Keratinocyte (primary cell): Measurements from ENCODE around the gene NCOA6. TPM values are rescaled to one million over a fixed set of nuclear protein-coding genes. Genes with fewer than 3 reads are reported as not detected.

Experiments used
- DNase-seq: peaks from one replicate; pipeline ENCODE4 v3.0.0-alpha.2; 2011; ENCODE audit warnings: low read depth, missing footprints, low spot score
- FAIRE-seq: peaks from 2 replicates; lab custom pipeline; 2011; peaks lifted over from hg19 to GRCh38; lab: Jason Lieb, UNC
- H2AFZ ChIP-seq: 2 replicates; pipeline ENCODE4 v1.6.0; 2012; ENCODE audit warnings: low read length, control low read depth, inconsistent platforms; ENCODE audit not compliant: control insufficient read depth
- H3K27ac ChIP-seq: 2 replicates; pipeline ENCODE4 v1.5.1; 2011; ENCODE audit warnings: low read length; ENCODE audit not compliant: control insufficient read depth, insufficient read depth
- H3K27me3 ChIP-seq: 3 replicates; pipeline ENCODE4 v1.6.0; 2011; ENCODE audit warnings: low read length; ENCODE audit not compliant: control insufficient read depth, insufficient read depth; ENCODE audit errors: extremely low read depth
- H3K36me3 ChIP-seq, 2 experiments: 2 replicates in 1 of 2; 3 replicates in 1 of 2; pipeline ENCODE4 v1.5.1; 2011; ENCODE audit warnings: low read length in 2 of 2, mild to moderate bottlenecking in 1 of 2; ENCODE audit not compliant: control insufficient read depth in 2 of 2, insufficient read depth in 2 of 2; ENCODE audit errors: extremely low read depth in 1 of 2
- H3K4me1 ChIP-seq: 3 replicates; pipeline ENCODE4 v1.5.1; 2011; ENCODE audit warnings: low read length; ENCODE audit not compliant: control insufficient read depth, insufficient read depth; ENCODE audit errors: extremely low read depth
- H3K4me2 ChIP-seq: 3 replicates; pipeline ENCODE4 v1.6.0; 2011; ENCODE audit warnings: low read depth, low read length; ENCODE audit not compliant: control insufficient read depth, insufficient read depth; ENCODE audit errors: extremely low read depth
- H3K4me3 ChIP-seq, 3 experiments: fragments of 200-600 bp in 1 of 3; sonication (generic) in 1 of 3; 2 replicates in 2 of 3; 3 replicates in 1 of 3; pipeline ENCODE4 v1.5.1; 2011 to 2016; ENCODE audit warnings: low read length in 3 of 3, mild to moderate bottlenecking in 3 of 3, control low read depth in 2 of 3, inconsistent platforms in 1 of 3, low read depth in 1 of 3, mixed read lengths in 1 of 3, mixed run types in 1 of 3, moderate library complexity in 1 of 3; ENCODE audit not compliant: control insufficient read depth in 2 of 3, insufficient read depth in 2 of 3; ENCODE audit errors: extremely low read depth in 1 of 3
- H3K79me2 ChIP-seq: 2 replicates; pipeline ENCODE4 v1.6.0; 2012; ENCODE audit warnings: low read length; ENCODE audit not compliant: control insufficient read depth, insufficient read depth
- H3K9ac ChIP-seq: 3 replicates; pipeline ENCODE4 v1.6.0; 2011; ENCODE audit warnings: low read length; ENCODE audit not compliant: control insufficient read depth, insufficient read depth; ENCODE audit errors: extremely low read depth
- H3K9me1 ChIP-seq: 3 replicates; pipeline ENCODE4 v1.6.0; 2011; ENCODE audit warnings: low read length; ENCODE audit not compliant: control insufficient read depth, insufficient read depth; ENCODE audit errors: extremely low read depth
- H3K9me3 ChIP-seq: 2 replicates; pipeline ENCODE4 v1.5.1; 2012; ENCODE audit warnings: low read depth, low read length; ENCODE audit not compliant: control insufficient read depth
- H4K20me1 ChIP-seq: 3 replicates; pipeline ENCODE4 v1.6.0; 2011; ENCODE audit warnings: low read length; ENCODE audit not compliant: control insufficient read depth, insufficient read depth; ENCODE audit errors: extremely low read depth
- EZH2 ChIP-seq: IDR thresholded peaks from one replicate; pipeline ENCODE4 v1.6.1; 2012; ENCODE audit warnings: inconsistent platforms, mild to moderate bottlenecking, low read length, moderate library complexity
- dilution Hi-C: fragments of 300-500 bp; cut with MboI; formaldehyde crosslinking; loops from one replicate; pipeline ENCODE4 v1.7.0; 2020; ENCODE audit warnings: low sequenced_read_pairs; ENCODE audit not compliant: extremely low pct_ligation_motif_present
- polyA plus RNA-seq, 5 experiments: library from polyadenylated mRNA; depleted of rRNA in 3 of 5; stranded (reverse) in 3 of 5; stranded (forward) in 1 of 5; unstranded in 1 of 5; fragments of >200 nt; gene quantifications; 1 replicate in 1 of 5; 2 replicates in 3 of 5; 3 replicates in 1 of 5; pipeline versions ENCODE4 v1.2.1 to v1.2.3, GENCODE V29; 2011 to 2012; ENCODE audit warnings: missing spikeins in 2 of 5, low read depth in 1 of 5, low replicate concordance in 1 of 5
- TF ChIP-seq, protein P1 (sequence below), 3 experiments: IDR thresholded peaks in 1 of 3; conservative IDR thresholded peaks in 1 of 3; optimal IDR thresholded peaks in 1 of 3; 2 replicates in 2 of 3; 3 replicates in 1 of 3; pipeline versions ENCODE3 to v1.5.1; 2011; ENCODE audit warnings: low read length in 3 of 3, mild to moderate bottlenecking in 3 of 3, moderate library complexity in 2 of 3, control low read depth in 1 of 3, inconsistent platforms in 1 of 3; ENCODE audit not compliant: insufficient read depth in 2 of 3; ENCODE audit errors: extremely low read depth in 1 of 3

NCOA6 gene
- polyA plus RNA-seq, 1 donor (not counting 4 experiments of a cell fraction or from before 2014, with no cell fraction given): 13.3 TPM

DNA sequence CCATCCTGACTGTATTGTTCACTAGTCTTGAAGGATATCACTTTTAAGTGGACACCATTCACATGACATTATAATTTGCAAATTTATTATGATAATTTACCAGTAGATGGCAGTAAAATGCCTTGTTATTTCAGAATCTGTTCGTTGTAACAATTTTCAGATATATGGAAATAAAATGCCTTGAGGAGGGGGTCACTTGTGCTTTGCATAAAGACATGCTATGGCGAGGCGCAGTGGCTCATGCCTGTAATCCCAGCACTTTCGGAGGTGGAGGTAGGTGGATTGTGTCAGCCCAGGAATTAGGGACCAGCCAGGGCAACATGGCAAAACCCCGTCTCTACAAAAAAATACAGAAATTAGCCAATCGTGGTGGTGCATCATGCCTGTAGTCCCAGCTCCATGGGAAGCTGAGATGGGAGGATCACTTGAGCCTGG is 9.0 kb upstream of the NCOA6 start:
- dilution Hi-C loops: no loop called here
- no peak overlapping the region for H3K27ac ChIP-seq
- H2AFZ ChIP-seq: peak overlapping the region; percentile 51

DNA sequence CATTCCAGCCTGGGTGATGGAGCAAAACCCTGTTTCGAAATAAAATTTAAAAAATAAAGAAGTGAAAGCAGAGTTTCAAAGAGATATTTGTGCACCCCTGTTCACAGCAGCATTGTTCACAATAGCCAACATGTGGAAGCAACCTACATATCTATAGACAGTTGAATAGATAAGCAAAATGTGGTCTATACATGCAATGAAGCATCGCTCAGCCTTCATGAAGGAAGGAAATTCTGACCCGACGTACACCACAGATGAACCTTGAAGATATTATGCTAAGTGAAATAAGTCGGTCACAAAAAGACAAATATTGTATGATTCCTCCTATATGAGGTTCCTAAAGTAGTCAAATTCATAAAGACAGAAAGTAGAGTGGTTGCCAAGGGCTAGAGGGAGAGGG is 6.5 kb upstream of the NCOA6 start:
- Histone ChIP-seq H3K36me3 (no peaks in the 10 kb centered on the region), H3K9me3 (no peaks in the 10 kb centered on the region), H4K20me1 (no peaks in the 10 kb centered on the region), H3K9ac (no peak overlapping the region), H3K27me3 (no peaks in the 10 kb centered on the region), H3K4me1 (peaks cover 3% of the 10 kb centered on the region), H3K79me2 (no peaks in the 10 kb centered on the region), H3K4me2 (no peak overlapping the region), H3K4me3 (no peak overlapping the region), H3K9me1 (no peaks in the 10 kb centered on the region), H3K27ac (no peak overlapping the region), H2AFZ (no peak overlapping the region)
- TF ChIP-seq, protein P1, sequence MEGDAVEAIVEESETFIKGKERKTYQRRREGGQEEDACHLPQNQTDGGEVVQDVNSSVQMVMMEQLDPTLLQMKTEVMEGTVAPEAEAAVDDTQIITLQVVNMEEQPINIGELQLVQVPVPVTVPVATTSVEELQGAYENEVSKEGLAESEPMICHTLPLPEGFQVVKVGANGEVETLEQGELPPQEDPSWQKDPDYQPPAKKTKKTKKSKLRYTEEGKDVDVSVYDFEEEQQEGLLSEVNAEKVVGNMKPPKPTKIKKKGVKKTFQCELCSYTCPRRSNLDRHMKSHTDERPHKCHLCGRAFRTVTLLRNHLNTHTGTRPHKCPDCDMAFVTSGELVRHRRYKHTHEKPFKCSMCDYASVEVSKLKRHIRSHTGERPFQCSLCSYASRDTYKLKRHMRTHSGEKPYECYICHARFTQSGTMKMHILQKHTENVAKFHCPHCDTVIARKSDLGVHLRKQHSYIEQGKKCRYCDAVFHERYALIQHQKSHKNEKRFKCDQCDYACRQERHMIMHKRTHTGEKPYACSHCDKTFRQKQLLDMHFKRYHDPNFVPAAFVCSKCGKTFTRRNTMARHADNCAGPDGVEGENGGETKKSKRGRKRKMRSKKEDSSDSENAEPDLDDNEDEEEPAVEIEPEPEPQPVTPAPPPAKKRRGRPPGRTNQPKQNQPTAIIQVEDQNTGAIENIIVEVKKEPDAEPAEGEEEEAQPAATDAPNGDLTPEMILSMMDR (optimal IDR thresholded peaks at IDR 0.05 in 1 of 3, IDR thresholded peaks at IDR 0.05 in 1 of 3, conservative IDR thresholded peaks at IDR 0.05 in 1 of 3; ENCODE audit: extremely low read depth in 1 of 3, insufficient read depth in 2 of 3, low read length in 3 of 3): no peak
- TF ChIP-seq EZH2: no peak
- dilution Hi-C loops: no loop called here
- FAIRE-seq: no peak
- no peak for DNase-seq

More for the DNA sequence above, 9.0 kb upstream of the NCOA6 start:
- Histone ChIP-seq H3K79me2 (no peaks in the 10 kb centered on the region), H4K20me1 (no peaks in the 10 kb centered on the region), H3K9ac (no peak overlapping the region), H3K4me1 (peaks cover 3% of the 10 kb centered on the region), H3K36me3 (no peaks in the 10 kb centered on the region), H3K4me2 (peak overlapping the region; percentile 56), H3K4me3 (no peak overlapping the region), H3K27me3 (no peaks in the 10 kb centered on the region), H3K9me1 (no peaks in the 10 kb centered on the region), H3K9me3 (no peaks in the 10 kb centered on the region)
- FAIRE-seq (no peak), DNase-seq (no peak)
- no peak for TF ChIP-seq EZH2
- TF ChIP-seq, protein P1 (optimal IDR thresholded peaks at IDR 0.05 in 1 of 3, IDR thresholded peaks at IDR 0.05 in 1 of 3, conservative IDR thresholded peaks at IDR 0.05 in 1 of 3; ENCODE audit: extremely low read depth in 1 of 3, insufficient read depth in 2 of 3, low read length in 3 of 3): peak in 2 of 3 experiments; percentile 25 to 27
